Stimulated activated CD4-positive, alpha-beta T cell treated with anti-CD3 and anti-CD28 coated beads, TNF-alpha, amount 100 ng/mL, for 24 hours (primary cell): ENCODE data around the gene ACBD4.

Experiments
- DNase-seq, 3 experiments: peaks; one replicate each; pipeline ENCODE4 v3.0.0-alpha.2; 2020; ENCODE audit warnings: low read depth in 3 of 3

The ACBD4 gene

GRCh38 chr17:45136846-45137560 lies 1.5 kb downstream of the ACBD4 start:
- no peak for DNase-seq

- DNase-seq: no peak
Measured at GRCh38 chr17:45137561-45138305, 2.2 kb downstream of the ACBD4 start.

- DNase-seq: no peak
Measured at GRCh38 chr17:45138911-45139532, 3.5 kb downstream of the ACBD4 start.

GRCh38 chr17:45139533-45139920 lies 4.0 kb downstream of the ACBD4 start:
- no peak for DNase-seq

GRCh38 chr17:45143094-45143670 lies 7.7 kb downstream of the ACBD4 start:
- no peak for DNase-seq

GRCh38 chr17:45143767-45144198 lies 8.3 kb downstream of the ACBD4 start:
- peak in 1 of 3 experiments; percentile 32 for DNase-seq

- DNase-seq: peak in 1 of 3 experiments; percentile 41
Measured at GRCh38 chr17:45144199-45145034, 8.9 kb downstream of the ACBD4 start.

GRCh38 chr17:45145035-45145389 lies 9.5 kb downstream of the ACBD4 start:
- no peak for DNase-seq

- DNase-seq: no peak
Measured at GRCh38 chr17:45146166-45146565, 10.7 kb downstream of the ACBD4 start.

GRCh38 chr17:45146592-45146889 lies 11.1 kb downstream of the ACBD4 start:
- DNase-seq: no peak

GRCh38 chr17:45146890-45147580 lies 11.5 kb downstream of the ACBD4 start:
- no peak for DNase-seq

GRCh38 chr17:45147581-45148182 lies 12.2 kb downstream of the ACBD4 start:
- DNase-seq: peak; percentile 59 to 79 (median 65)

- DNase-seq: peak; percentile 97 to 98 (median 98)
Measured at GRCh38 chr17:45148183-45149036, 12.9 kb downstream of the ACBD4 start, which contains the start of gene HEXIM1. Gene HEXIM1, plus strand, starts transcription at chr17:45148475. Its CDS starts 716 bp downstream, at chr17:45149191.

GRCh38 chr17:45149037-45149668 lies 13.7 kb downstream of the ACBD4 start:
- peak in 2 of 3 experiments; percentile 55 to 72 for DNase-seq

GRCh38 chr17:45149669-45150664 lies 14.5 kb downstream of the ACBD4 start:
- DNase-seq: peak in 2 of 3 experiments; percentile 25 to 44

GRCh38 chr17:45150911-45151809 lies 15.7 kb downstream of the ACBD4 start:
- DNase-seq: no peak

GRCh38 chr17:45155029-45155428 lies 19.5 kb downstream of the ACBD4 start:
- DNase-seq: no peak
